Measurements from ENCODE around the gene CD36.

Gene CD36

DNA sequence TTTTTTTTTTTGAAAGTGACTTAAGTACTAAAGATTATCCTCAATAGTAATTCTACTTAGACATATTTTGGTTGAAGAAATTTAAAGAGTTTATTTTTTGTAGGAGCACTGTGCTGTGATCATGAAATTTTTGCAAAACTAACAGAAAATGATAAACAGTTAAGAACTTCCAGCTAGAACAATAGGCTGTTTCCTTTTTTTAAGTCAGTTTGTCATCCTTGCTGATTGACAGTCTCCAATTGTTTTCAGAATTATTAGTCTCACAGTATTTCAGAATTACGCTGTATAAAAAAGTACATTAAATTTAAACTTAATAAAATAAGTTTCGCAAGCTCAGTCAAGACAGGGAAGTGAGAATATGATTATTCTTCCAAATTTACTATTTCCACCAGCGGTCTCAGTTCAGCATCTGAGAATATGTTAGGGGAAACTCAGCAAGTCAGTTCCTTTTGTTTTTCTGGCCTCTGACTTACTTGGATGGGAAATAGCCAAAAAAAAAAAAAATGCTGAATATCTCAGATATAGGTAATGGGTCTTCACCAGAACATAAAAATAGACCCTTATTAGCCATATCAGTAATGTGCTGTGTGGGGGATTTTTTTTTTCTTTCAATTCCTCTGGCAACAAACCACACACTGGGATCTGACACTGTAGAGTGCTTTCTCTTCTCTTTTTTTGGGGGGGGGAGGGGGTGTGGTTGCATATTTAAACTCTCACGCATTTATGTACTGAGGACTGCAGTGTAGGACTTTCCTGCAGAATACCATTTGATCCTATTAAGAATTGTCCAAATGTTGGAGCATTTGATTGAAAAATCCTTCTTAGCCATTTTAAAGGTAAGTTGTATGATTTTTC is at the start of gene CD36:
TSS of gene CD36 (plus strand) at position 732 of the 855 bp plus-strand sequence. CDS start 8,099 bp downstream, outside the sequence.
- DNase-seq (ENCODE audit: low read depth, low spot score): no peak

DNA sequence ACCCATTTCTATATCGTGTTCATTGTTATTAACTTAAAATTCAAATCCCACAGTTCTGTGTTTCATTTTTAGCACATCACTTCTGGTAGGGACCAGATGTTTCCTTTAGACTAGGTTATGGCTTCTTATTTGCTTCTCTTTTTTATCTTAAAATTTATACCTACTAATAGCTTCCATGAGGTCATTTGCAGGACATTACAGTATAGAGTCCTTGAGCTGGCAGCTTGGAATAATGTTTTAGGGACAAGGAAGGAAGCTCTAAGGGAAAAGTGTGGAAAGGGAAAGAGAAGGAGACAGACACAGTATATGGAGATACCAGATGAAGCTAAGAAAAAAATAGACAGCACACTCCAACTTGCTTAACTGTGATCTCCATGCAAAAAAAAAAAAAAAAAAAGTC is 48.8 kb upstream of the CD36 start:
- no peak for DNase-seq (ENCODE audit: low read depth, low spot score)

DNA sequence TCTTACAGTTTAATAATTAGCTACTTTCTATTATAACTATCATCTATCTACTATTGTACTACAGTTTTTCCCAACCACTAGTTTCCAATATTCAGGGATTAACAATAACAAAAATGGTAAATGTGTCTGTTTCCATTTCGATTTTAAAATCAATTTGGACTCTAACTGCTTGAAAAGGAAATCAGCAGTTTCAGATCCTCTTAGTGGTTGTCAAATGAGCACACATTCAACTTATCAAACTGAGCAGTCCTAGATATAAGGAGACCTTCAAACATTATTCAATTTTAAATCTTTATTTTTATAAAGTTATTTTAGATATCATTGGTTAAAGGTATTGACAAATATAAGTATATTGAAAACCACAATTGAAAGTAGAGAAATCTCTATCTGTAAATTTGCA is 46.8 kb upstream of the CD36 start:
- DNase-seq (ENCODE audit: low read depth, low spot score): no peak

DNA sequence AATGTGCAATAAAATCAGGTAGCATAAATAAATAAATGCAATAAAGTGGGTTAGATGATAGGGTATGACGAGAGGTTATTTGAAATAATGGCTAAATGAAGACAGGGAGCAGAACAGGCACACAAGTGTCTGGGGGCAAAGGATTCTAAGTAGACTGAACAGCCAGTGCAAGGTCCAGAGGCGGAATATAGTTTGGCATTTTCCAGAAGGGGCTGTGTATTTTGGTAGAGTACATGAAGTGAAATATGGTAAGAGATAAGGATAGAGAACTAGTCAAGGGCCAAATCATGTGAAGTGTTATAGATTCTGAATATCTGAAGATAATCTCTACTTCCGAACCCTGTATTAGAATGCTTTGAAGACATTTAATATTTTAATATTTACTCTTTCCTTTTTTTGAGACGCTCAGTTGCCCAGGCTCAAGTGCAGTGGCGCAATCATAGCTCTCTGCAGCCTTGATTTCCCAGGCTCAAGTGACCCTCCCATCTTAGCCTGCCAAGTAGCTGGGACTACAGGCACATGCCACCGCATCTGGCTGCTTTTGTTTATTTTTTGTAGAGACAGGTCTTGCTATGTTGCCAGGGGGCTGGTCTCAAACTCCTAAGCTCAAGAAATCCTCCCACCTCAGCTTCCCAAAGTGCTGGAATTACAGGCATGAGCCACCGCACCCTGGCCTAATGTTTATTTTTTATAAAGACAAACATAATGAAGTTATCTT is 44.4 kb upstream of the CD36 start:
- DNase-seq (ENCODE audit: low read depth, low spot score): no peak

DNA sequence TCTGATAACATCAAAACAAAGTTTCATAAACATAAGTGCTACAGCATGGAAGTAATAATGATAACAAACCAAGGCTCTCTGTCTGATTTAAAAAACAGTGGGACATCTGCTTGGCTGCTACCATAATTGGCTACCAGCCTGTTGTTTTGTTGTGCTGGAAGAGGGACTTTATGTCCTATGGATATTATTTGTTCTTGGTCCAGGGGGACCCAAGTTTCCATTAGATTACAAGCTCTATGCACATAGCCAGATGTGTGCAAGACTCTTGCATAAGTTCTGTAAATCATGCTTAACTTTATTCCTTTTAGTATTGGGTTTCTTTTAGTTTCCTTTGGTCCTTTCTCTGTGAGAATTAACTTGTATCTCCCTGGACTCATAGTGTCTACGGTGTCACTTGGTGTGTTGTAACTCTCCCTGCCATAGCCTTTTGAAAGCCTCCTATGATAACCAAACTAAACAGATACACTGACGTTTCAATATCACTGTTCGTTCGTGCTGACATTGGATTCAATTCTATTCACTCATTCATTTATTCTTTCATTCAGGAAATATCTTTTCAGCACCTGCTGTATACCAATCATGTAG is 41.4 kb upstream of the CD36 start:
- DNase-seq (ENCODE audit: low read depth, low spot score): no peak

DNA sequence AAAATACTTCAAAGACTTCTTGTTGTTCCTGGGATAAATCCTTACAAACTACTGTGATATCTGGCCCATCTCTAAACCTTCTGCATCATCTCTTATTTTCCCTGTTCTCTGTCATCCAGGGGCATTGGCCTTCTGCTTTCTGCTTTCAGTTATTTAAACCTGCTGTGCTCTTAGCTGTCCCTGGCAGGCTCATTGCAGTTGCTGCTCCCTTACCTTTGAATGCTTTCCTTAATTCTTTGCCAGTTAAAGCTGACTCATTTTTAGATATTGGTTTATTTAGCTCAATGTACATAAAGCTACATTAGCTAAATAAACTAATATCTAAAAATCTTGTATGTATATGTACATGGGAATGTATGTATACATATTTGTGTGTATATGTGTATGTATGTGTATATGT is 40.6 kb upstream of the CD36 start:
- DNase-seq (ENCODE audit: low read depth, low spot score): no peak

DNA sequence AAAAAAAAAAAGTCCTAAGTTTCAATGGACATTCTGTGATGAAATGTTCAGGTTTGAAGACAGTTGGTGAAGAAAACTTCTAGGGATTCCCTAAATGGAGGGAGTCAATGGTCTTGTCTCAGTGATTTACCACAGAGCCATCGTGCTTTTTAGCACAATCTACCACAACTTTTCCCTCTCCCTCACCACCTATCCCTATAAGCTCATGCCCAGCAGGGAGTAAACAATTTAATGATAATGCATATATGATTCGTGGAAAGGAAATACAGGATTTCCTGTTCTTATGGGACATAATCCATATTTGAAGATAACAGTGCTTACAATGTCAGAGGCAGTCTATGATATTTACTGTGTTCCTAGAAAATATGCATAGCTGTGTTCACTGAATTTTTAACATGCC is 38.4 kb upstream of the CD36 start:
- DNase-seq (ENCODE audit: low read depth, low spot score): no peak

DNA sequence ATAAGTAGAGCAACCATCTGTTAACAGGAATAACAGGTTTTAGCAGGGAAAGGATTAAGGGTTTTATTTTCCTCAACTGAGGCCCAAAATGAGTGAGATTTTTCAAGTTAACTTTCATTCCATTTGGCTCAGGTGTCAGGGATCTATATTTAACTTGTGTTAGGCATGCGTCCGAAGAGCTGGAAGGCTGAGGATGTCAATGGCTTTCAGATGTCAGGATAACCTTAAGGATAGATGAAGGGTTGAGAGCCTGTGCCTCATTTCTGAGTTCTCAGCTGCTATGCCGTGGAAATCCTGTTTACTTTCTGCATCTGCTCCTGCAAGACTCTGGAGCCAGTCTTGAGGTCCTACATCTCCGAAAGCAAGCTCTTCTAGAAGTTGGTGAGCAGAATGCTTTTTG is 36.4 kb upstream of the CD36 start:
- DNase-seq (ENCODE audit: low read depth, low spot score): no peak

DNA sequence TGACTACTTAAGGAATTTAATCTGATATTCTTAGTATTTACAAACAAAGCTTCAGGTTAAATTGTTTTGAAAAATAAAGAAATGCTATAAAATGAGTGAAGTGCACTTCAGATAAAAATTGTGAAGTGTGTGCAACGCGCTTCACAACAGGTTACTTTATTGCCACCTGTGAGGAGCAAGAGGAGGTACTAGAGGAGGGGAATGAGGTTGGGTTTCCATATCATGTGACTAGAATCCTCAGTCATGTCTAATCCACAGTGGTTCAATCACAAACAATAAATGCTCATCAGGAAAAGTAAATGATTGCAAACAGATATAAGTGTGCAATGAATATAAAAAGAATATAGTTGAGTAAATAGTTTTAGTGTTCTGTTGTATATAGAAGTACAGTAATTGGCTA is 34.5 kb upstream of the CD36 start:
- DNase-seq (ENCODE audit: low read depth, low spot score): no peak

DNA sequence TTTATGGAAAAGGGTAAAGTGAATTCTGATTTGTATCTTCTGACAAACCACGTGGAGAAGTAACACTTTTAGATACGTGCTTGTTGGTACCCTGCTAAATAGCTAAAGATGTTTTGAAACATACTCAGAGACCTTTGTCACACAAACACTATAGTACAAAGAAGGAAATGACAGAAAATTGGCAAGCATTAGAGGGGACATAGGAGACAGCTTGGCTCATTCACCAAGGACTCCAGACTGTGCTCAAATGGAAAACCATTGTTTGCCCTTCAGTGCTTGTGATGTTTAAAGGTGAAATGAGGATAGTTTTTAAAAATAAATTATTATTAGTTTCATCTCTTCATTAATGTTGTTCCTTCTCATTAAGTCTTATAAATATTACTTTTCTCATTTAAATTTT is 34.0 kb upstream of the CD36 start:
- no peak for DNase-seq (ENCODE audit: low read depth, low spot score)

DNA sequence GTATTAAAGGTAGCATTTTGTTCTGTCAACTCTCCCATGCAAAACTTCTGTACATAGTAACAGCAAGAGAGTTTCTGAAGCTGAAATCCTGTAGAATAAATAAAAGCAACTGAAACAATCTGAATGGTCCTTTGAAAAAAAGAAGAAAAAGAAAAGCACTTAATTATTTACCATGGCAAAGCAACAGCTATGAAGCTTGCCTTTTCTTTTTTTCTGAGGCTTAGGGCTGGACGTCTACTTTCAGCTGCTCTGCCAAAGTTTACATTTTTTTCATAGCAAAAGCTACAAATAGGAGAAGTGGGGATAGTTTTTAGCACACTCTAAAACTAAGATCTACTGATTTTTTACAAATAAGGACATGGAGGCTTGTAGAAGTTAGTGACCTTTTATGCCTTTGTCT is 31.3 kb upstream of the CD36 start:
- no peak for DNase-seq (ENCODE audit: low read depth, low spot score)

DNA sequence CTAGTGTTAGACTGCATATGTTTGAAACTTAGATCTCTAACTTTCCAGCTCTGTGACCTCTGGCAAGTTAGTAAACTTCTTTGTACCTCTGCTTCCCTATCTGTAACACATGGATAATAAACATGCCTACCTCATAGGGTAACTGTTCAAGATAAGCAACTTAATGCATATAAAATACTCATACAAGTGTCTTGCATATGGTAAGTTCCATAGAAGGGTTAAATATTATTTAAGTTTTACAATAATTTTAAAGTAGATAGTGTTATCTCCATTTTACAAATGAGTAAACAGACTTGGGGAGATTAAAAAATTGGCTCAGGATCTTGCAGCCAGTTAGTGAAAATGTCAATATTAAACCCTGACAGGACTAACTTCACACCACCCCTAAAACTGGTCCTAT is 30.1 kb upstream of the CD36 start:
- DNase-seq (ENCODE audit: low read depth, low spot score): no peak

DNA sequence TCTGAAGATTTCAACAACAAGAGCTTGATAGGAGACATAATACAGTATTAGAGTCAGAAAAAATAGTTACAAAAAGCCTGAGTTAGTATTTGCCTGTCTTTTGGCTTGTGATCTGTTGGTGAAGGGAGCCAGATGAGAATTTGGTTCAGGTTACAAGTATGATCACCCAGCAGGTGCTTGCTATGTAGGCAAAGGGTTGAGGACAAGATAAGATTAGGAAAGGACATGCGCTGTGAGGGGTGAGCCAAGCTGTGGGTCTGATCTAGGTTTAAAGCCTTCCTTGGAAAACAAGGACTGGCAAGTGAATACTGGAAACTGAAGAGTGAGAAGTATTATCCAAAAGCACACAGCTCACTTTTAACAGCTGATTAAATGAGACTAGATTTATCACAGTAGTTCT is 28.7 kb upstream of the CD36 start:
- no peak for DNase-seq (ENCODE audit: low read depth, low spot score)

DNA sequence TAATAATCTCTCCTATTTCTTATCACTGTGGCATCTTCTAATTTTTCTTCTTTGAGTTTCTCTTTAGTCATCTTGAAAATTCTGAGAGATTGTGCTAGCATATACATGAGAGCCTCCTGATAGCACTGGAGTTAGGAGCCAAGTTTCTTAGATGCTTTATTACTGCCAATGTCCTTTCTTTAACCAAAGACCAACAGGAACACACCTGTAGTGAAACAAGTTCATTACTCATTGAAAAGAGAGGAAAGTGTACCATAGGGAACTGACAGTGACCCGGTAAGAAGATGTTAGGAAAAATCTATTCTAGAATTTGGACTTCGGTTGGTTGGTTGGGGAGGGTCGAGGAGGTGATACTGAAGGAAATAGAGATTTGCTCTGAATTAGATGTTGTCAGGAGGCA is 27.1 kb upstream of the CD36 start:
- no peak for DNase-seq (ENCODE audit: low read depth, low spot score)

DNA sequence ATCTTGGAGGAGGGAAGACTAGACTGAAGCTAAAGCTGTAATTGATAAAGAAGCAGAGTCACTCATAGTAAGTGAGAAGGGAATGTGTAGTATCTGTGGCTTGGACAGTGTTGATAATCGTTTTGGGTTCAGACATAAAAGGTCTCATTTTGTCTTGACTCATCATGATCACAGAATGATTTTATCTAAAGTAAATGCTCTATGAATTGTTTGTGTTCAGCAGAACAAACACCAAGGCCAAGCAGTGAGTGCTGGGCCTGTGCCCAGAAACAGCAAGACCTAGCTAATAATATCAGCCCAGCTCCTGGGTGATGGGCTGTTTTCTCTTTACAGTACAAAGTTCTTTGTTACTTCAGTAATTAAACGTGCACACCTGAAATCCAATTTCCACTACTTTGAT is 26.7 kb upstream of the CD36 start:
- no peak for DNase-seq (ENCODE audit: low read depth, low spot score)

DNA sequence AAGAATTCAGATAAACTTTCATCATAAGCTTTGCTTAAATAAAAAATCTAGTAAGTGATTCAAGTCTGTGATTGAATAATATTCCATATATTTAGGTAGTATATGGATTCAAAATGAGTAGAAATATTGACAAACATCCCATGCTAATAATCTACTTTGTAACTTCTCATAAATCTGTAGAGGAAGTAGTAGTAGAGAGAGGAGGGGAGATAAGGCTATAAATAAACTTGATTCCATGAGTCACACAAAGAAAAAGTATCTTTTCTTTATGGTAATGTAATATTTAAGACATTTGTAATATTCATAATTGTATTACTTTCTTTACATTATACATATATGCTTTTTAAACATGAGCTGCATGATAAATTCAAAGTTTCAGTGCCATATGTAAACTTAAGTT is 25.6 kb upstream of the CD36 start:
- DNase-seq (ENCODE audit: low read depth, low spot score): no peak

DNA sequence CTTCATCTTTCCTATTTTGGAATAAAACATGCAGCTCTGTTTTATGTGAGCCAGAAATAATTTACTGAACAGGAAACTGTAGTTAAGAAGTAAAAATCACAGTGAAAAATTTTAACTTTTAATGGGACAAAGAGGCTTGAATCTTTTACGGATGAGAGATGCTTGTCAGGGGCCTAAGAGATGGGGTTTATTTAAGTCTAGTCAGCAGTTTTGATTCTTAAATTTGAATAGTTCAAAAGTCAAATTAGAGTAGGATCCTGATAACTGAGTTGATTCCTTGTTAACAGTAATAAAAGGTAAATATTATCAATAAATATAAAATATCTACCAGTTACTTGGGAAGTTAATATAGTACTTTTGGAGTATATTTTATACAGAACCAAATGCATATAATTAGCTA is 24.9 kb upstream of the CD36 start:
- no peak for DNase-seq (ENCODE audit: low read depth, low spot score)

DNA sequence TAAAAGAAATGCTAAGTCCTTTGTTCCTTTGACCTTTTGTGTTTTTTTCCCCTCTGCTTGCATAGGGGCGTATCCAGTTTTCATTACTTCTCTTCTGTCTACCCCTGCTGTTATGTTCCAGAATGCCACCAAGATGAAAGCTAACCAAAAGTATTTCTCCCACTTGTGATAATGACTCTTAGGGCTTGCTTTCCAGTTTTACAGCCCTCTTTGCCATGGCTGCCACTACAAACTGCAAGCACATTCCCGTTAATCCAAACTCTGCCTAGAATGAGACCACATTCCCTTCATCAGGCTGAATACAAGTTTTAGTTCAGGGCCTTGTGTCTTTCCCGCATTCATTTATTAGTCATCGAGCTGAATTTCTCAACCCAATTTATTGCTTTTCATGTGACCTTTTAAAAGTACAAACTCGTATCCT is 23.6 kb upstream of the CD36 start:
- no peak for DNase-seq (ENCODE audit: low read depth, low spot score)

DNA sequence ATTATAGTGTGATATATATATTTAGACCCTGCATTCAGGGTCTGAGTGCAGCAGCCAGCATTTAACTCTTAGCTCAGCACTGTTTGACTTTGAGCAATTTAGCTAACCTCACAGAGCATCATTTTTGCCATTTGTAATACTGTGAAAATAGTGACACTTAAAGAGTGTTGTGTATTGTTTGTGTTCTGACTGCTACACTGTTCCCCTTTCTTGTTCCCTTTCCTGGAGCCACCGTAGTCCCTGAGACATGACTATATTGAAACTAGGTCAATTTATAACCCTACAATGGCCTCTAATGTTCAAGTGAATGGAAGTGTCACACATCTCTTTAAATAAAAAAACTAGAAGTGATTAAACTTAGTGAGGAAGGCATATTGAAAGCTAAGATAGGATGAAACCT is 20.3 kb upstream of the CD36 start:
- DNase-seq (ENCODE audit: low read depth, low spot score): no peak

DNA sequence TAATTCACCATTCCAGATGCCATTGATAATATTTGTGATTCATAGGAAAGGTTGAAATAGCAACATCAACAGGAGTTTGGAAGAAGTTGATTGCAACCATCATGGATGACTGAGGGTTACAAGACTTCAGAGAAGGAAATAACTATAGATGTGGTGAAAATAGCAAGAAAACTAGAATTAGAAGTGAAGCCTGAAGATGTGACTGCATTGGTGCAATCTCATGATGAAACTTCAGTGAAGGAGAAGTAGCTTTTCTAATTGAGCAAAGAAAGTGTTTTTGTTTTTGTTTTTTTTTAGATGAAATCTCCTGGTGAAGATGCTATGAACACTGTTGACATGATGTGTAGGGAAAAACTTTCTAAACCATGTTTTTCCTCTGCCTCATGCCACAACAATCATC is 18.7 kb upstream of the CD36 start:
- DNase-seq (ENCODE audit: low read depth, low spot score): no peak

DNA sequence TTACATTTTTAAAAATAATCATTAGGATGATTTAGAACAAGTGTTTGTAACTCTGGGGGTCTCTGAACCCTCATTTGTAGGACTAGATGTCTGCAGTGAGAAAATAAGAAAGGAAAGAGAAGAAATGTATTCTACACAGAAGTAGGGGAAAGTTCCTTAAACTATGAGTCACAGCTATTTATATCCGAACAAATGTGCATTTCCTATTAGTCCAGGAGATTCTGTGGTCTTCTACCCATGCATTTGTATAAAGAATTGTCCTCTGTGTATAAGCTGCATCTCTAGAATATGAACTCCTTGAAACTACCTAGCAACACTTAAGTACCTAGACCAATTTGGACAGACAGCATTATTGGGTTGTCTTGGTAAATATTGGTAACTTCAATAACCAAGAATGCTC is 15.9 kb upstream of the CD36 start:
- no peak for DNase-seq (ENCODE audit: low read depth, low spot score)

DNA sequence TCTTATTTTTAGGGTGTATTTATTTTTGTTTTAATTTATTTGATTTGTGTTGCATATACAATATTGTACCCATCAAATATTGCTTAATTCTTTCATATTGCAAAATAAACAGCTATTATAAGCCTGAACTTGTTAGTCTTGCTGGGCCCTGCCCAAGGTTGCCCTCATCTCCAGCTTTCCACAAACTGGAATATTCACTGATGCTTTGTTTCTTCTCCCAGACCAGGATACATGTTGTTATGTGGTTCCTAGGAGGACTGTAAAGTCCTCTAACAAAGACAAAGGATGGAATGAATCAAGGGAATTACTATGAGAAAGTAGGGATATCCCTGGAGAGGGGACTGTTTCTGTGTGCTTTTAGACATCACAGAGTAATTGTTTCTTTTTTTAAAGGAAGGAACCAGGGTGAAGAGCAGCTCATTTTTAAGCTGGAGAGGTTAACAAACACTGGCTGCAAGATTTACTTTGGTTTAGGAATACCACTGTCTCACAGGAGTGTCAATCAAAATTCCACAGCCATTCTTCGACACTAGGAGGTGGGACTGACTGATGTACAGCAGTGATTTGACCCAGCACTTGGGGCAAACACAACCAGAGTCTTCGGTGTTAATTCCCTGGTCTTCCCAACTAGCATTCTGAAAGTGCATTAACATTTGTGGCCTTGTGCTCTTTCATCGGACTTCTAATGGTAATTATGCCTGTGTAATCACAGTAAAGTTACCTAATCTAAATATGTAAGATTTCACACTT is 14.8 kb upstream of the CD36 start:
- no peak for DNase-seq (ENCODE audit: low read depth, low spot score)
